CD14-positive monocyte (primary cell): ENCODE measurements around the gene SEMA5B. TPM values are rescaled to one million over a fixed set of nuclear protein-coding genes. Genes with fewer than 3 reads are reported as not detected.

Experiments used
- DNase-seq, 3 donors: peaks; one replicate each; pipeline ENCODE4 v3.0.0-alpha.2; 2011 to 2022
- H2AFZ ChIP-seq: 2 replicates; pipeline ENCODE4 v1.6.0; 2012; ENCODE audit warnings: mild to moderate bottlenecking, low read depth, low read length, inconsistent platforms; ENCODE audit not compliant: insufficient read depth, poor library complexity, severe bottlenecking
- H3K27ac ChIP-seq, 2 donors: 1 replicate in 1 of 2; 2 replicates in 1 of 2; pipeline ENCODE4 v1.5.1; 2012 to 2013; ENCODE audit warnings: low read length in 2 of 2, control low read depth in 1 of 2, inconsistent platforms in 1 of 2, low read depth in 1 of 2, mild to moderate bottlenecking in 1 of 2
- H3K27me3 ChIP-seq, 2 donors: one replicate each; pipeline versions ENCODE4 v1.6.0 to v1.6.1; 2011 to 2013; ENCODE audit warnings: low read length in 2 of 2; ENCODE audit not compliant: control insufficient read depth in 2 of 2, insufficient read depth in 2 of 2
- H3K36me3 ChIP-seq, 2 donors: replicated peaks in 1 of 2; 1 replicate in 1 of 2; 2 replicates in 1 of 2; pipeline versions ENCODE4 v1.5.1 to v1.6.1; 2012 to 2013; ENCODE audit warnings: low read length in 2 of 2, control low read depth in 1 of 2, inconsistent platforms in 1 of 2, mild to moderate bottlenecking in 1 of 2; ENCODE audit not compliant: insufficient read depth in 2 of 2, control insufficient read depth in 1 of 2
- H3K4me1 ChIP-seq, 2 donors: 1 replicate in 1 of 2; 2 replicates in 1 of 2; pipeline versions ENCODE4 v1.5.1 to v1.6.1; 2012 to 2013; ENCODE audit warnings: low read length in 2 of 2, control low read depth in 1 of 2, inconsistent platforms in 1 of 2, mild to moderate bottlenecking in 1 of 2, moderate library complexity in 1 of 2; ENCODE audit not compliant: insufficient read depth in 2 of 2, control insufficient read depth in 1 of 2
- H3K4me2 ChIP-seq: replicated peaks from 2 replicates; pipeline ENCODE3; 2012; ENCODE audit warnings: low read length, moderate library complexity, mild to moderate bottlenecking; ENCODE audit not compliant: poor library complexity, severe bottlenecking; ENCODE audit errors: extremely low read depth
- H3K4me3 ChIP-seq, 3 experiments: fragments of 200-600 bp in 1 of 3; sonication (generic) in 1 of 3; replicated peaks in 1 of 3; 1 replicate in 2 of 3; 2 replicates in 1 of 3; pipeline ENCODE4 v1.5.1; 2011 to 2013; ENCODE audit warnings: low read length in 3 of 3, mild to moderate bottlenecking in 3 of 3, control low read depth in 2 of 3, low read depth in 2 of 3, inconsistent platforms in 1 of 3, moderate library complexity in 1 of 3
- H3K79me2 ChIP-seq: 2 replicates; pipeline ENCODE4 v1.6.0; 2012; ENCODE audit warnings: mild to moderate bottlenecking, control low read depth, inconsistent platforms, low read length, moderate library complexity; ENCODE audit not compliant: insufficient read depth
- H3K9ac ChIP-seq: 2 replicates; pipeline ENCODE4 v1.6.0; 2017; ENCODE audit warnings: low read length, mild to moderate bottlenecking; ENCODE audit not compliant: insufficient read depth, poor library complexity, severe bottlenecking
- H3K9me3 ChIP-seq, 2 donors: replicated peaks in 1 of 2; 1 replicate in 1 of 2; 2 replicates in 1 of 2; pipeline versions ENCODE4 v1.5.1 to v1.6.1; 2012 to 2013; ENCODE audit warnings: low read length in 2 of 2, control low read depth in 1 of 2; ENCODE audit not compliant: control insufficient read depth in 1 of 2, insufficient read depth in 1 of 2
- H4K20me1 ChIP-seq: 2 replicates; pipeline ENCODE4 v1.6.0; 2012; ENCODE audit warnings: mild to moderate bottlenecking, low read length, control low read depth, moderate library complexity; ENCODE audit not compliant: insufficient read depth
- H3K27ac Mint-ChIP-seq, 7 donors: one replicate each; pipeline ENCODE4 v1.8.0; 2020; ENCODE audit warnings: mild to moderate bottlenecking in 7 of 7, mixed read lengths in 7 of 7, moderate library complexity in 6 of 7, inconsistent platforms in 2 of 7
- H3K27me3 Mint-ChIP-seq, 3 donors: one replicate each; pipeline ENCODE4 v1.8.0; 2021 to 2022; ENCODE audit warnings: low read depth in 3 of 3, mild to moderate bottlenecking in 3 of 3, mixed read lengths in 3 of 3, moderate library complexity in 3 of 3, inconsistent platforms in 1 of 3
- H3K36me3 Mint-ChIP-seq, 2 donors: one replicate each; pipeline ENCODE4 v1.8.0; 2020; ENCODE audit warnings: mixed read lengths in 2 of 2, inconsistent platforms in 1 of 2, mild to moderate bottlenecking in 1 of 2
- H3K4me1 Mint-ChIP-seq: one replicate; pipeline ENCODE4 v1.8.0; 2020; ENCODE audit warnings: mild to moderate bottlenecking, mixed read lengths
- H3K4me3 Mint-ChIP-seq, 2 donors: one replicate each; pipeline ENCODE4 v1.8.0; 2020; ENCODE audit warnings: mild to moderate bottlenecking in 2 of 2, mixed read lengths in 2 of 2, moderate library complexity in 1 of 2
- H3K9me3 Mint-ChIP-seq, 7 donors: one replicate each; pipeline ENCODE4 v1.8.0; 2020 to 2022; ENCODE audit warnings: mixed read lengths in 7 of 7, mild to moderate bottlenecking in 6 of 7, moderate library complexity in 6 of 7, inconsistent platforms in 2 of 7
- WGBS: methylation state at CpG from one replicate; pipeline ENCODE4 v1.1.5; 2013; ENCODE audit warnings: missing lambda C conversion rate; ENCODE audit not compliant: insufficient coverage; 5-methylcytosine and 5-hydroxymethylcytosine counted together
- intact Hi-C, 2 donors: fragments of 100-400 bp; cut with micrococcal nuclease; formaldehyde crosslinking; loops; one replicate each; pipeline versions ENCODE4 v1.15.0 to v1.15.1; 2023
- polyA plus RNA-seq, 3 donors: library from polyadenylated mRNA; depleted of rRNA in 1 of 3; unstranded in 2 of 3; stranded (reverse) in 1 of 3; fragments of 300-500 nt in 2 of 3; fragments of >200 nt in 1 of 3; fragmentation: Illumina TruSeq in 2 of 3; gene quantifications; 1 replicate in 2 of 3; 2 replicates in 1 of 3; pipeline ENCODE4 v1.2.3, GENCODE V29; 2012 to 2021
- TF ChIP-seq, protein P1 (sequence below): fragments of 200-600 bp; IDR thresholded peaks from one replicate; pipeline ENCODE4 v1.8.0; 2022; ENCODE audit warnings: antibody characterized with exemption, mild to moderate bottlenecking

Gene SEMA5B
- polyA plus RNA-seq, 3 donors, result not detected

DNA sequence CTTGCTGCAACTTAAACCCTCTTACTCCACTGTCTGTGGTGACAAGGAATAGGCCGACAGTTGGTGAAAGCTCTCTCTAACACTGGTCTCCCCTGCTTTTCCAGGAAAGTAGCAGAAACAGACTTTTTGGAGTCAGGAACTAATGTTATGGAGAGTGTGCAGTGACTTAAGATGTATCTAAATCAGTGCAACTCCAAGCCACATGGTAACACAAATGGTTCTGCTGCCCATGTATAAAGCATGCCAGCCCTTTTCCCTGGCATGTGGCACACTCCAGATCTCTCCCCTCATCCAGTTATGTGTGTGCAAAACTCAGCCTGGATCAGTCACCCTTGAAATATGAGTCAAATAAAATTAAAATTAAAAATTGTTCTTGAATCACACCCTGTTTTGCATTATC, 55.4 kb downstream of the SEMA5B start:
- Mint-ChIP-seq H3K27me3 (peaks cover 5 to 16% (median 7%) of the 10 kb centered on the region in 3 donors), H3K4me1 (peaks cover 14% of the 10 kb centered on the region), H3K27ac (no peak overlapping the region), H3K9me3 (no peaks in the 10 kb centered on the region), H3K4me3 (no peak overlapping the region), H3K36me3 (no peaks in the 10 kb centered on the region)
- no peak overlapping the region for H3K4me2 ChIP-seq
- no peaks in the 10 kb centered on the region for H3K27me3 ChIP-seq
- H4K20me1 ChIP-seq, result no peaks in the 10 kb centered on the region
- no peaks in the 10 kb centered on the region for H3K36me3 ChIP-seq
- H3K4me3 ChIP-seq, result no peak overlapping the region
- no peak overlapping the region for H3K9ac ChIP-seq
- intact Hi-C loops, result no loop called here
- no peak overlapping the region for H3K27ac ChIP-seq
- H2AFZ ChIP-seq, result no peak overlapping the region
- TF ChIP-seq, protein P1, sequence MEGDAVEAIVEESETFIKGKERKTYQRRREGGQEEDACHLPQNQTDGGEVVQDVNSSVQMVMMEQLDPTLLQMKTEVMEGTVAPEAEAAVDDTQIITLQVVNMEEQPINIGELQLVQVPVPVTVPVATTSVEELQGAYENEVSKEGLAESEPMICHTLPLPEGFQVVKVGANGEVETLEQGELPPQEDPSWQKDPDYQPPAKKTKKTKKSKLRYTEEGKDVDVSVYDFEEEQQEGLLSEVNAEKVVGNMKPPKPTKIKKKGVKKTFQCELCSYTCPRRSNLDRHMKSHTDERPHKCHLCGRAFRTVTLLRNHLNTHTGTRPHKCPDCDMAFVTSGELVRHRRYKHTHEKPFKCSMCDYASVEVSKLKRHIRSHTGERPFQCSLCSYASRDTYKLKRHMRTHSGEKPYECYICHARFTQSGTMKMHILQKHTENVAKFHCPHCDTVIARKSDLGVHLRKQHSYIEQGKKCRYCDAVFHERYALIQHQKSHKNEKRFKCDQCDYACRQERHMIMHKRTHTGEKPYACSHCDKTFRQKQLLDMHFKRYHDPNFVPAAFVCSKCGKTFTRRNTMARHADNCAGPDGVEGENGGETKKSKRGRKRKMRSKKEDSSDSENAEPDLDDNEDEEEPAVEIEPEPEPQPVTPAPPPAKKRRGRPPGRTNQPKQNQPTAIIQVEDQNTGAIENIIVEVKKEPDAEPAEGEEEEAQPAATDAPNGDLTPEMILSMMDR, result no peak
- no peak for DNase-seq
- H3K9me3 ChIP-seq, result no peaks in the 10 kb centered on the region
- no peaks in the 10 kb centered on the region for H3K4me1 ChIP-seq
- no CpG with 5 or more reads among the region's 1 CpG for WGBS
- H3K79me2 ChIP-seq, result no peaks in the 10 kb centered on the region

DNA sequence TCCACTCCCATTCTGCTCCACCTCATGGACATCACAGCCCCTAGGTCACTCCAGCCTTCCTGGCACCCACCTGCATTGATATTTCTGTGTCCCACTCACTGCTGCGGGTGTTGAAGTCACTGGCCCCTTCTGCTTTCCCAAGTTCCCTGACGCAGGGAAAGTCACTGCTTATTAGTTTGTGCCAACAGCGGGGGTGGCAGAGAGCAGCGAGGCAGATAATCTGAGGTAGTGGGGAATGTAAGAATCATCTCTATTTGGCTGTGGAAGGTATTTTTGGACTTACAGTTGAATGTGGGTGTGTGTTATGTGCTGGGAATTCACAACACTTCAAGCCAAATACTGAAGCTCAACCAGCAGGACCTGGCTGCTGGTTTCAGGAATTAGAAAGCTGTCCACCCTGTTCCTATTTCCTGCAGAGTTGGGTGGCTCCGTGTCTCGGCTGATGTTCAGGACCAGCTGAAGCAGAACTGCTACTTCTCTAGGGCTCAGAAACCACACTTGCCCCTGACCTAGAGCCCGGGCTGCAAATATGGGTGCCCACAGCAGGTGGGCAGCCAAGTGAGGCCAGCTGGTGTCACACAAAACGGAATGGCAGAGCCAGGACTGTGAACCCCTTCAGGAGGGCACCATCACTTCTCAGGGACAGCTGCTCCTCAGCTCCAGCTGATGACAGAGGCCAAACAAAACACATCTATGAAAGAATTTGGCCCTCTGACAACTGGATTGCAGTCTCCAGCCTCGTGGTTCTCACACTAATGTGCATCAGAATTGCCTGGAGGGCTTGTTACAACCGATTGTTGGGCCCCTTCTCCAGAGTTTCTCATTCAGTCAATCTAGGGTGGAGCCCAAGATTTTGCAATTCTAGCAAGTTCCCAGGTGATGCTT, 57.7 kb downstream of the SEMA5B start:
- peaks cover 1% of the 10 kb centered on the region for H3K4me1 Mint-ChIP-seq
- no peaks in the 10 kb centered on the region for H3K36me3 Mint-ChIP-seq
- H3K27ac Mint-ChIP-seq, result no peak overlapping the region
- peaks cover 1 to 12% (median 7%) of the 10 kb centered on the region in 3 donors for H3K27me3 Mint-ChIP-seq
- H3K27ac ChIP-seq, result no peak overlapping the region
- H3K79me2 ChIP-seq, result no peaks in the 10 kb centered on the region
- H3K36me3 ChIP-seq, result no peaks in the 10 kb centered on the region
- no peak for DNase-seq
- no peak overlapping the region for H3K4me2 ChIP-seq
- no peak overlapping the region for H3K9ac ChIP-seq
- no peak overlapping the region for H3K4me3 ChIP-seq
- H3K9me3 ChIP-seq, result no peaks in the 10 kb centered on the region
- no peaks in the 10 kb centered on the region for H3K27me3 ChIP-seq
- no peaks in the 10 kb centered on the region for H3K4me1 ChIP-seq
- H2AFZ ChIP-seq, result no peak overlapping the region
- TF ChIP-seq, protein P1, result no peak
- no peaks in the 10 kb centered on the region for H3K9me3 Mint-ChIP-seq
- H3K4me3 Mint-ChIP-seq, result no peak overlapping the region
- no peaks in the 10 kb centered on the region for H4K20me1 ChIP-seq
- 60% methylated on average over 6 of the region's 10 CpGs for WGBS
- intact Hi-C loops, result no loop called here
